COR-L47 (cell line): ENCODE results near the gene NTN5.

Experiments used
- DNase-seq: peaks from one replicate; lab custom pipeline; 2025; lab: John Stamatoyannopoulos, UW

The NTN5 gene

GRCh38 chr19:48629599-48630295 is 43.1 kb downstream of the NTN5 start:
- no peak for DNase-seq

- DNase-seq: no peak
These were observed 43.6 kb downstream of the NTN5 start for GRCh38 chr19:48629297-48629598.

GRCh38 chr19:48628486-48629296 is 44.1 kb downstream of the NTN5 start:
- no peak for DNase-seq

GRCh38 chr19:48627865-48628314 is 44.9 kb downstream of the NTN5 start:
- no peak for DNase-seq

- DNase-seq: no peak
These were observed 45.5 kb downstream of the NTN5 start for GRCh38 chr19:48627201-48627864.

GRCh38 chr19:48625891-48626327 is 46.9 kb downstream of the NTN5 start:
- no peak for DNase-seq

- no peak for DNase-seq
These were observed 47.8 kb downstream of the NTN5 start for GRCh38 chr19:48624791-48625723.

GRCh38 chr19:48624067-48624594 is 48.7 kb downstream of the NTN5 start:
- peak; percentile 98 for DNase-seq

- no peak for DNase-seq
These were observed 49.2 kb downstream of the NTN5 start for GRCh38 chr19:48623556-48624066.

- no peak for DNase-seq
These were observed 52.9 kb downstream of the NTN5 start for GRCh38 chr19:48619692-48620585.

GRCh38 chr19:48618916-48619691 is 53.7 kb downstream of the NTN5 start, which contains the start of the genes RPL18 and SPHK2:
TSS of gene RPL18 (minus strand) at chr19:48619178. CDS start at chr19:48619143, 35 bp downstream.
TSS of gene SPHK2 (plus strand) at chr19:48619506. CDS start at chr19:48620515, 1,009 bp downstream.
- DNase-seq: peak; percentile 99

GRCh38 chr19:48618278-48618915 is 54.4 kb downstream of the NTN5 start:
- DNase-seq: peak; percentile 48

GRCh38 chr19:48617146-48617937 is 55.5 kb downstream of the NTN5 start:
- DNase-seq: no peak

GRCh38 chr19:48616491-48617056 is 56.2 kb downstream of the NTN5 start:
- no peak for DNase-seq

- no peak for DNase-seq
These were observed 56.8 kb downstream of the NTN5 start for GRCh38 chr19:48616041-48616436.

- no peak for DNase-seq
These were observed 57.4 kb downstream of the NTN5 start for GRCh38 chr19:48615231-48616040.
